ENCODE measurements around the gene PLA2G3. TPM values are rescaled to one million over a fixed set of nuclear protein-coding genes. Genes with fewer than 3 reads are reported as not detected.

The PLA2G3 gene
- total RNA-seq, 2 experiments from 2014 or later: not detected

GRCh38 chr22:31161386-31161785 lies 21.1 kb upstream of the PLA2G3 start:
- Mint-ChIP-seq H3K27ac (peak overlapping the region; percentile 12), H3K36me3 (peaks cover 6% of the 10 kb centered on the region), H3K27me3 (peaks cover 4% of the 10 kb centered on the region), H3K4me1 (peaks cover 28% of the 10 kb centered on the region), H3K9me3 (ENCODE audit: low read depth) (no peaks in the 10 kb centered on the region), H3K4me3 (peak overlapping the region; percentile 96)
- CTCF ChIA-PET: interaction anchor here (0.9 to 2.7 kb wide), 7 partner anchors 8 to 526 kb away, joined by 3 to 11 read pairs (median 3); partner anchors contain the start of genes LIMK2, SELENOM and SLC35E4
- DNase-seq (no peak), ATAC-seq (no peak)

DNA sequence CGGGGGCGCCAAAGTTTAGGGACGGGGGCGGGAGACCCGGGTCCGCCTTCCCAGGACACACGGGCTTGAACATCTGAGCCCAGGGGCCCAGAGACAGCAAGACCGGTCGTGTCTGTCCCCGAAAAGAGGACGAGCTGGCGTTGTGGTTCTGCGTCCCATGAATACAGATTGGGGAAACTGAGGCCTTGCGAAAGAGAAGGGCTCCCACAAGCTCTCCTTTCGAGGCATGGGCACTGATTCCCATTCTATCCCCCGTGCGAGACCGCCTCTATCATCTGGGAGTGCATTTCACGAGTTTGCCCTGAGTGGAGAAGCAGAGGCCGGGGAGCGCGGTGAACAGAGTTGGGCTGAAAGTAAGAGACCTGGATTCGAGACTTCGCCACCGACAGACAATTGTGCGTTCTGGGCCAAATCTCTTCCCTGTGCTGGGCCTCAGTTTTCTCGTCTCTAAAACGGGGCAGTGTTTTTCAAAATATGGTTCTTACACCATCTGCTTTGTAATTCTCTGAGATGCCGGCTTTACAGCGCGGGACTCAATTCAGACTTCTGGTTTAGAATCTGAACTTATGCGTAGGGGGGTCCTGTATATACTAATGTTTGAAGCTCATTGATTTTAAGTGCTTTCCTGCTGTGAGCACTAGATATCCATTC lies 20.1 kb upstream of the PLA2G3 start:
- CTCF ChIA-PET: interaction anchor here (0.9 to 2.7 kb wide), 5 partner anchors 52 to 525 kb away, joined by 3 to 14 read pairs (median 9); partner anchors contain the start of genes LIMK2, MORC2, SELENOM and SLC35E4
- peak overlapping the region; percentile 96 for H3K4me3 Mint-ChIP-seq
- H3K9me3 Mint-ChIP-seq (ENCODE audit: low read depth): no peaks in the 10 kb centered on the region
- peaks cover 4% of the 10 kb centered on the region for H3K27me3 Mint-ChIP-seq
- ATAC-seq: peak; percentile 30
- H3K27ac Mint-ChIP-seq: peak overlapping the region; percentile 96
- peaks cover 3% of the 10 kb centered on the region for H3K36me3 Mint-ChIP-seq
- H3K4me1 Mint-ChIP-seq: peaks cover 28% of the 10 kb centered on the region
- peak; percentile 47 for DNase-seq

DNA sequence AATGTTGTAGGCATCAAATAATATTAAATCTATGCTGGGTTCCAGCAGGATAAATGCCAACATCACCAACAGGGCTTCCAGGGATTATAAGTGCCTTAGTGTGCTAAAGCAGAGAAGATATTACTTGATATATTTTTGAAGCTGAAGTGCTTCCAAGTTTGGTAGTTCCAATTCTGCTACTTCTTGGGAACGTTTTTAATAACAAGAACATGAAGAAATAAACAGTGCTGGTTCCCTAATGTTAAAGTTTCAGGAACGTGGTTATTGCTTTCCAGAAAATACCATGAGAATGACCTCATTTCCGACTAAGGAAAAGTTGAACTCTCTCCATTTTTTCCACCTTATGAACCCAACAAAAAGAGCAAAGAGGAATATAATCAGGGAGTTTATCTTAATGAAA lies 15.1 kb upstream of the PLA2G3 start:
- no peak overlapping the region for H3K4me3 Mint-ChIP-seq
- H3K36me3 Mint-ChIP-seq: peaks cover 3% of the 10 kb centered on the region
- H3K27me3 Mint-ChIP-seq: peaks cover 4% of the 10 kb centered on the region
- peaks cover 6% of the 10 kb centered on the region for H3K4me1 Mint-ChIP-seq
- CTCF ChIA-PET: interaction anchor here (1.6 kb wide), 1 partner anchor 47 kb away, joined by 3 read pairs; no protein-coding TSS in a partner anchor
- no peak overlapping the region for H3K27ac Mint-ChIP-seq
- H3K9me3 Mint-ChIP-seq (ENCODE audit: low read depth): no peaks in the 10 kb centered on the region
- ATAC-seq: no peak
- DNase-seq: no peak

DNA sequence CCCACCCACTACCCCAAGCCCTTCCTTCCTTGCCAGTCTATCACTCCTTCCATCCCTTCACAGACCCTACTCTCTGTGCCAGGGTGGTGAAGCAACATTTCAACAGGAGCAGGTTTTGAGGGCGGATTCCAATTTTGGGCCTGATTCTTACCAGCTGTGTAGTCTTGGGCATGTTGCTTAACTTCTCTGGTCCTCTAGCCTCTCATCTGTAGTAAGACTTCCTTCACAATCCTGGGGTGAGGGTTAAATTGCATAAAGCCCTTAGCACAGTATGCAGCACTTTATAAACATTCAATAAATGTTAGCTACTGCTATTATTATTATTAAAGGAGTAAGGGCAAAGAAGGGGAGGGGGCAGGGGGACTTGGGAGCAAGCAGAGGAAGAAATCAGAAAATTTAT lies 14.7 kb upstream of the PLA2G3 start:
- CTCF ChIA-PET: interaction anchor here (1.6 kb wide), 1 partner anchor 47 kb away, joined by 3 read pairs; no protein-coding TSS in a partner anchor
- no peak for DNase-seq

DNA sequence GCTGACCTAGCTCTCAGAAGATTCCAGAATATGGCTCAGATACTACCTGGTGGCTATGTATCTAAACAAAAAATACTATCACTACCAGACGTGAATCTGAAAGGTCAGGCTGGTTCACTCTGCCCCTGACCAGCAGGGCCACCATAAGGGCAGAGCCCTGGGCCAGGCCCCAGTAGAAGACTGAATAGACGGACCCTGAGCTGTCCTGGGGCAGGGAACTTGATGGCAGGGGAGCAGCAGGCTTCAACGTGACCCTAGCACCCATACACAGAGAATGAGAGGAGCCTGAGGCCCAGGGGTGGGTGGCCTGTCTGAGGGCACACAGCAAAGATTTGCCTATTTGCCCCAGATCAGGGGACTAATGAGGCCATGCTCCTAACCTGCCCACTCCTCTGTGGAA lies 13.0 kb upstream of the PLA2G3 start:
- Mint-ChIP-seq H3K9me3 (ENCODE audit: low read depth) (no peaks in the 10 kb centered on the region), H3K4me1 (no peaks in the 10 kb centered on the region), H3K36me3 (no peaks in the 10 kb centered on the region), H3K27me3 (peaks cover 8% of the 10 kb centered on the region), H3K4me3 (no peak overlapping the region), H3K27ac (no peak overlapping the region)
- CTCF ChIA-PET: interaction anchor here (0.9 to 1.5 kb wide), 4 partner anchors 8 to 106 kb away, joined by 3 to 5 read pairs (median 3); no protein-coding TSS in a partner anchor
- no peak for ATAC-seq
- no peak for DNase-seq

More for the DNA sequence above, 14.7 kb upstream of the PLA2G3 start:
- ATAC-seq: no peak
- no peak overlapping the region for H3K27ac Mint-ChIP-seq
- H3K4me3 Mint-ChIP-seq: no peak overlapping the region
- H3K27me3 Mint-ChIP-seq: peaks cover 6% of the 10 kb centered on the region
- H3K9me3 Mint-ChIP-seq (ENCODE audit: low read depth): no peaks in the 10 kb centered on the region
- peaks cover 2% of the 10 kb centered on the region for H3K36me3 Mint-ChIP-seq
- H3K4me1 Mint-ChIP-seq: peaks cover 5% of the 10 kb centered on the region

DNA sequence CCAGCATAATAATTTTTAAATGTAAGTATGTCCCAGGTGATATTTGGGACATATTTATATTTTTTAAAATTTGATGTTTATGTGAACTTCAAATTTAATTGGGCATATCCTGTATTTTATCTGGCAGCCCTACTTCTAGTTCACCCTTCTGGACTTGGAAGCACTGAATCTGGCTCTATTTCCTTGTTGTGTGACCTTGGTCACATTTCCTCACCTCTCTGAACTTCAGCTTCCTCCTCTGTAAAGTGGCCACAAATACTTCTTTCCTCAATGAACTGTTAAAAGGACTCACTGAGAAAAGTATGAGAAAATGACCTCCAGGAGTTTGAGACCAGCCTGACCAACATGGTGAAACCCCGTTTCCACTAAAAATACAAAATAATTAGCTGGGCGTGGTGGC lies 11.6 kb upstream of the PLA2G3 start:
- no peaks in the 10 kb centered on the region for H3K36me3 Mint-ChIP-seq
- H3K4me1 Mint-ChIP-seq: no peaks in the 10 kb centered on the region
- DNase-seq (no peak), ATAC-seq (no peak)
- H3K9me3 Mint-ChIP-seq (ENCODE audit: low read depth): no peaks in the 10 kb centered on the region
- peaks cover 3% of the 10 kb centered on the region for H3K27me3 Mint-ChIP-seq
- CTCF ChIA-PET: no interaction called here
- no peak overlapping the region for H3K27ac Mint-ChIP-seq
- H3K4me3 Mint-ChIP-seq: no peak overlapping the region

DNA sequence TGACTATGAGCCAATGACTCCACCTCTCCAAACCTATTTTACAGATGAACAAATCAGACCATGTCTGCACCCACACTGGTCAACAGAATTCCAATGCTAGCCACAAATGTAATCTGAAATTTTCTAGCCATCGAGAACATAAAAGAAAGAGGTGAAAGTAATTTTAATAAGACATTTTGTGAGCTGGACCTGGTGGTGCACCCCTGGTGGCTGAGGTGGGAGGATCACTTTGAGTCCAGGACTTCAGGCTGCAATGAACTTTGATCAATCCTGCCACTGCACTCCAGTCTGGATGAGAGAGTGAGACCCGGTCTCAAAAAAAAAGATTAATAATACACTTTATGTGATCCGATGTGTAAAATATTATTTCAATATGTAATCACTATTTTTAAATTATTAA lies 10.3 kb upstream of the PLA2G3 start:
- H3K27me3 Mint-ChIP-seq: peaks cover 3% of the 10 kb centered on the region
- CTCF ChIA-PET: interaction anchor here (0.9 kb wide), 1 partner anchor 43 kb away, joined by 3 read pairs; no protein-coding TSS in a partner anchor
- H3K4me1 Mint-ChIP-seq: no peaks in the 10 kb centered on the region
- H3K27ac Mint-ChIP-seq: no peak overlapping the region
- DNase-seq: no peak
- ATAC-seq: no peak
- H3K4me3 Mint-ChIP-seq: no peak overlapping the region
- no peaks in the 10 kb centered on the region for H3K9me3 Mint-ChIP-seq (ENCODE audit: low read depth)
- no peaks in the 10 kb centered on the region for H3K36me3 Mint-ChIP-seq

DNA sequence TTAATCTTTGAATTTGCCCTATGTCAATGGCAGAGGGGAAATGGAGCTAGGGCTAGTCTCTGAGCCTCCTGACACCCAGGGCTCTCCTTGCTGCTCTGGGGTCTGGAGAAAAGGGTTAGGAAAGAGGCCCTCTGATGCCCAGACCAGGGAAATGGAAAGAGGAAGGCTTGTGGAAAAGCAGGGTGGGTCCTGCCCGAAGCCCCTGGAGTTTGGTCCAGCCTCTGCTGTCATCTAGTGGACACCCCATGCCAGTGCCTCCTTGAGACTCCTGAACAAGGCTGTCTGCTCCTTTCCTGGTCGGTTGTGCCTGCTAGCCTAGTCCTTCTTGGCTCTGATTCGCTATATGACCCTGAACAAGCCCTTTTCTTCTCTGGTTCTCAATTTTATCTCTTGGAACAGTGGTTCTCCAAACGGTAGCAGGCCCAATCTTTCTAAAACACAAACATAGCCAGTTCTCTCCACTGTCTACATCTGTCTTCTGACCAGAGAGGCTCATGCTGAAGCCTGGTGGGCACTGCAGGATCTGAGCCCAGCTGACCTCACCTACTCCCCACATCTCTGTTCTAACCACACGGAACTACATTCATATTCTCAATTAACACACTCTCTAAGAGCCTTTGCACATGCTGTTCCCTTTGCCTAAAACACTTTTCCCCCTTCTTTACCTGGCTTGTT lies 8.8 kb upstream of the PLA2G3 start:
- Mint-ChIP-seq H3K27ac (no peak overlapping the region), H3K9me3 (ENCODE audit: low read depth) (no peaks in the 10 kb centered on the region), H3K27me3 (peaks cover 3% of the 10 kb centered on the region), H3K4me1 (peaks cover 3% of the 10 kb centered on the region), H3K36me3 (no peaks in the 10 kb centered on the region), H3K4me3 (no peak overlapping the region)
- CTCF ChIA-PET: interaction anchor here (1.1 to 2.2 kb wide), 7 partner anchors 11 to 97 kb away, joined by 3 to 7 read pairs (median 5); partner anchors contain the start of gene RNF185
- DNase-seq (peak; percentile 57), ATAC-seq (peak; percentile 84)

- DNase-seq (no peak), ATAC-seq (no peak)
- H3K27ac Mint-ChIP-seq: no peak overlapping the region
- no peaks in the 10 kb centered on the region for H3K9me3 Mint-ChIP-seq (ENCODE audit: low read depth)
- H3K27me3 Mint-ChIP-seq: peaks cover 3% of the 10 kb centered on the region
- H3K36me3 Mint-ChIP-seq: no peaks in the 10 kb centered on the region
- peaks cover 5% of the 10 kb centered on the region for H3K4me1 Mint-ChIP-seq
- H3K4me3 Mint-ChIP-seq: no peak overlapping the region
- CTCF ChIA-PET: interaction anchor here (0.7 to 2.2 kb wide), 8 partner anchors 11 to 561 kb away, joined by 3 to 7 read pairs (median 4); partner anchors contain the start of gene RNF185
These were observed 8.2 kb upstream of the PLA2G3 start for GRCh38 chr22:31148488-31148887.

GRCh38 chr22:31144223-31144622 lies 3.9 kb upstream of the PLA2G3 start:
- no peak overlapping the region for H3K27ac Mint-ChIP-seq
- CTCF ChIA-PET: interaction anchor here (0.8 kb wide), 1 partner anchor 9 kb away, joined by 5 read pairs; no protein-coding TSS in a partner anchor
- H3K36me3 Mint-ChIP-seq: no peaks in the 10 kb centered on the region
- H3K9me3 Mint-ChIP-seq (ENCODE audit: low read depth): no peaks in the 10 kb centered on the region
- H3K27me3 Mint-ChIP-seq: peaks cover 4% of the 10 kb centered on the region
- peaks cover 5% of the 10 kb centered on the region for H3K4me1 Mint-ChIP-seq
- H3K4me3 Mint-ChIP-seq: no peak overlapping the region
- no peak for DNase-seq
- ATAC-seq: no peak

- H3K27me3 Mint-ChIP-seq: peaks cover 4% of the 10 kb centered on the region
- ATAC-seq (no peak), DNase-seq (no peak)
- peaks cover 5% of the 10 kb centered on the region for H3K4me1 Mint-ChIP-seq
- no peak overlapping the region for H3K27ac Mint-ChIP-seq
- CTCF ChIA-PET: no interaction called here
- no peak overlapping the region for H3K4me3 Mint-ChIP-seq
- no peaks in the 10 kb centered on the region for H3K36me3 Mint-ChIP-seq
- H3K9me3 Mint-ChIP-seq (ENCODE audit: low read depth): no peaks in the 10 kb centered on the region
These were observed 3.2 kb upstream of the PLA2G3 start for GRCh38 chr22:31143537-31143936.

DNA sequence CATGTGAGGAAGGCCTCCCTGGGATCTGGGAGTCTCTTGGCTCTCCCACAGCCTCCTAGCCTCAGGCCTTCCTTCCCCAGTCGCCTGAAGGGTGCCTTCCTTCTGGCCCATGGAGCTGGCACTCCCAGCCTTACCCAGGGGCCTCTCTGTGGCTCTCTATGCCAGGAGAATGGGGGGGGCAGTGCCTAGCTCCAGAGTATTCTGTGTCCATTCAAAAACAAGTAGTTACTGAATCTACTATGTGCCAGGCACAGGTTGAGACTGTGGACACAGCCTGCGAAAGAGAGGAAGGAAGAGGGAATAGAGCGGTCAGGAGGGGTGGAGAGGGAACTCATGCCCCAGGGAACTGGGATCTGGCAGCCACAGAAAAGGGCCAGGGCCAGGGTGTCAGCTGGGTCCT lies 2.7 kb upstream of the PLA2G3 start:
- peaks cover 5% of the 10 kb centered on the region for H3K4me1 Mint-ChIP-seq
- no peak overlapping the region for H3K4me3 Mint-ChIP-seq
- CTCF ChIA-PET: no interaction called here
- peaks cover 4% of the 10 kb centered on the region for H3K27me3 Mint-ChIP-seq
- no peaks in the 10 kb centered on the region for H3K9me3 Mint-ChIP-seq (ENCODE audit: low read depth)
- H3K27ac Mint-ChIP-seq: no peak overlapping the region
- ATAC-seq (no peak), DNase-seq (no peak)
- H3K36me3 Mint-ChIP-seq: no peaks in the 10 kb centered on the region

DNA sequence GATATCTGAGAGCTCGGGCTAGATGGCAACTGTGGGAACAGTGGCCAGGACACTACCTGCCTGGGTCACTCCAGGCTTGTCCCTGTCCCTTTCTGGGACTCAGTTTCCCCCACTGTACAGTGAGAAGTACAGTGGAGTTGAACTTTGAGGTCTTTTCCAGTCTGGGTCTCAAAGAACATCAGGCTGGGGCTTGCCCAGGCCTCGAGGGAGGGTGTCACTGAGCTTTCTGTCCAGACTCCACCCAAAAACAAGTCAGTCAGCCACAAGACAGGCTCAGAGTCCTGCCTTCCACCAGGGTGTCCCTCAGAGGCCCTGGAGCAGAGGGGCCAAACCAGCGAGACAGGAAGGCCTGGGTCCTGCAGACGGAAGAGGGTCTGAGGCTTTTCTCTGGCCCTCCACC lies 2.0 kb upstream of the PLA2G3 start:
- Mint-ChIP-seq H3K4me3 (no peak overlapping the region), H3K4me1 (peaks cover 5% of the 10 kb centered on the region), H3K36me3 (no peaks in the 10 kb centered on the region), H3K27me3 (peaks cover 4% of the 10 kb centered on the region), H3K9me3 (ENCODE audit: low read depth) (no peaks in the 10 kb centered on the region), H3K27ac (no peak overlapping the region)
- CTCF ChIA-PET: no interaction called here
- ATAC-seq (no peak), DNase-seq (no peak)

DNA sequence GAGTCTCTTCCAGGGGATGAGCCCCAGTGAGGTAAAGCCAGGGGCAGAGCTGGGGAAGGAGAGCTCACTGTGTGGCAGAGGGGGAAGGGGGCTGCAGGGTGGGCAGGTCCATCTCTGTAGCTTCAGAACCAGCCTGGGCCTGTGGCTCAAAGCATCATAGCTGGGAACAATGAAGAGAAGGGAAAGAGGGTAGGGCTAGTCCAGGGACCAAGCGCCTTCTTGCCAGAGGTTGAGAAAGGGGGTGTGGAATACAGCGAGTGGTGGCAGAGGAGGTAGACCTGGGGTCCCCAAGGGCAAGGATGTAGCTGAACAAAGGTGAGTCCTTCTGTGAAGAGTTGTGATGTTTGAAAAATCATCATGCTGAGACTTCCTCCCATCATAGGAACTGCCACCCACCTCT lies 1.2 kb upstream of the PLA2G3 start:
- Mint-ChIP-seq H3K9me3 (ENCODE audit: low read depth) (no peaks in the 10 kb centered on the region), H3K36me3 (no peaks in the 10 kb centered on the region), H3K27ac (no peak overlapping the region), H3K4me1 (peaks cover 5% of the 10 kb centered on the region), H3K4me3 (no peak overlapping the region), H3K27me3 (peaks cover 4% of the 10 kb centered on the region)
- no peak for DNase-seq
- no peak for ATAC-seq
- CTCF ChIA-PET: no interaction called here

Measured in activated CD8-positive, alpha-beta memory T cell treated with anti-CD3 and anti-CD28 coated beads, Interleukin-2, amount 10 ng/mL, durations not matched to agents 7 days and 5 days (primary cell).